GM23338 (cell line): ENCODE results near the gene SRPK1. TPM values are rescaled to one million over a fixed set of nuclear protein-coding genes. Genes with fewer than 3 reads are reported as not detected.

ENCODE experiments used
- ATAC-seq: fragments of 200-7000 bp; cut with Tn5 transposase; 3 replicates; pipeline ENCODE4 v1.9.1; 2020
- DNase-seq: peaks from one replicate; pipeline ENCODE4 v3.0.0-alpha.2; 2015; ENCODE audit warnings: low spot score
- H2AFZ ChIP-seq: fragments of 200-600 bp; sonication (generic); 2 replicates; pipeline ENCODE4 v1.8.0; 2016; ENCODE audit warnings: antibody characterized with exemption, mild to moderate bottlenecking, moderate library complexity
- H3F3A ChIP-seq: fragments of 200-600 bp; sonication (generic); replicated peaks from 2 replicates; pipeline ENCODE4 v1.8.0; 2017; ENCODE audit warnings: antibody characterized with exemption, mixed run types, low read depth
- H3K27ac ChIP-seq: fragments of 200-600 bp; sonication (generic); 2 replicates; pipeline ENCODE4 v1.6.1; 2016; ENCODE audit warnings: low read depth
- H3K27me3 ChIP-seq: fragments of 200-600 bp; sonication (generic); 2 replicates; pipeline ENCODE4 v1.8.0; 2016; ENCODE audit warnings: mild to moderate bottlenecking, mixed run types, moderate library complexity; ENCODE audit not compliant: insufficient read depth
- H3K36me3 ChIP-seq: fragments of 200-600 bp; sonication (generic); 2 replicates; pipeline ENCODE4 v1.8.0; 2016; ENCODE audit warnings: mild to moderate bottlenecking; ENCODE audit not compliant: insufficient read depth
- H3K4me1 ChIP-seq: fragments of 200-600 bp; sonication (generic); 2 replicates; pipeline ENCODE4 v1.8.0; 2016; ENCODE audit warnings: mild to moderate bottlenecking, moderate library complexity; ENCODE audit not compliant: insufficient read depth
- H3K4me2 ChIP-seq: fragments of 200-600 bp; sonication (generic); 2 replicates; pipeline ENCODE4 v1.7.1; 2017; ENCODE audit warnings: mixed run types
- H3K4me3 ChIP-seq: fragments of 200-600 bp; sonication (generic); 2 replicates; pipeline ENCODE4 v1.6.1; 2016; ENCODE audit warnings: mixed run types
- H3K79me2 ChIP-seq: fragments of 200-600 bp; sonication (generic); replicated peaks from 2 replicates; pipeline ENCODE4 v1.8.0; 2017; ENCODE audit warnings: mild to moderate bottlenecking; ENCODE audit not compliant: insufficient read depth
- H3K9me2 ChIP-seq: fragments of 200-600 bp; sonication (generic); 2 replicates; pipeline ENCODE4 v1.8.0; 2017; ENCODE audit not compliant: insufficient read depth
- H4K20me1 ChIP-seq: fragments of 200-600 bp; sonication (generic); replicated peaks from 2 replicates; pipeline ENCODE4 v1.8.0; 2017; ENCODE audit warnings: mild to moderate bottlenecking; ENCODE audit not compliant: insufficient read depth
- H3K27ac Mint-ChIP-seq: 2 replicates; pipeline ENCODE4 v1.8.0; 2020; ENCODE audit warnings: inconsistent platforms, mild to moderate bottlenecking, moderate library complexity, mixed read lengths
- H3K27me3 Mint-ChIP-seq: 3 replicates; pipeline ENCODE4 v1.8.0; 2022; ENCODE audit warnings: low read depth, mild to moderate bottlenecking, moderate library complexity, mixed read lengths, inconsistent platforms; ENCODE audit not compliant: insufficient read depth, poor library complexity
- H3K36me3 Mint-ChIP-seq: 3 replicates; pipeline ENCODE4 v1.8.0; 2021; ENCODE audit warnings: low read depth, mild to moderate bottlenecking, inconsistent platforms, moderate library complexity, mixed read lengths
- H3K4me1 Mint-ChIP-seq: 3 replicates; pipeline ENCODE4 v1.8.0; 2020; ENCODE audit warnings: mild to moderate bottlenecking, inconsistent platforms, mixed read lengths
- H3K4me3 Mint-ChIP-seq: 3 replicates; pipeline ENCODE4 v1.8.0; 2021; ENCODE audit warnings: moderate library complexity, mild to moderate bottlenecking, inconsistent platforms, mixed read lengths
- H3K9me3 Mint-ChIP-seq: 3 replicates; pipeline ENCODE4 v1.8.0; 2020; ENCODE audit warnings: moderate library complexity, mild to moderate bottlenecking, inconsistent platforms, mixed read lengths
- CREB1 ChIP-seq: fragments of 250-450 bp; sonication (Bioruptor Pico); IDR thresholded peaks from 2 replicates; pipeline ENCODE4 v1.5.0; 2020; ENCODE audit warnings: low read depth, mild to moderate bottlenecking, moderate library complexity
- ETS1 ChIP-seq: IDR thresholded peaks from 2 replicates; pipeline ENCODE4 v1.6.1; 2016; ENCODE audit warnings: antibody characterized with exemption
- EZH2 ChIP-seq: fragments of 200-600 bp; sonication (generic); IDR thresholded peaks from one replicate; pipeline ENCODE4 v1.8.0; 2017; ENCODE audit warnings: antibody characterized with exemption, mild to moderate bottlenecking, low read depth; ENCODE audit not compliant: unreplicated experiment
- EZH2phosphoT487 ChIP-seq: fragments of 200-600 bp; sonication (generic); IDR thresholded peaks from one replicate; pipeline ENCODE4 v1.8.1; 2018; ENCODE audit warnings: antibody characterized with exemption; ENCODE audit not compliant: unreplicated experiment
- JUNB ChIP-seq: IDR thresholded peaks from one replicate; pipeline ENCODE4 v1.6.1; 2016; ENCODE audit warnings: antibody characterized with exemption; ENCODE audit not compliant: unreplicated experiment
- NANOG ChIP-seq: IDR thresholded peaks from 2 replicates; pipeline ENCODE4 v1.6.1; 2016; ENCODE audit warnings: antibody characterized with exemption, borderline replicate concordance
- POLR2AphosphoS5 ChIP-seq: IDR thresholded peaks from 2 replicates; pipeline ENCODE4 v1.6.1; 2016; ENCODE audit warnings: antibody characterized with exemption, low read depth
- REST ChIP-seq: IDR thresholded peaks from one replicate; pipeline ENCODE4 v1.6.1; 2018; ENCODE audit warnings: antibody characterized with exemption; ENCODE audit not compliant: unreplicated experiment
- STAT1 ChIP-seq: IDR thresholded peaks from one replicate; pipeline ENCODE4 v1.6.1; 2016; ENCODE audit warnings: antibody characterized with exemption; ENCODE audit not compliant: unreplicated experiment
- ZNF331 ChIP-seq: fragments of 250-450 bp; sonication (Bioruptor Pico); IDR thresholded peaks from 2 replicates; pipeline ENCODE4 v1.5.0; 2020; ENCODE audit warnings: low read depth, mild to moderate bottlenecking, moderate library complexity
- polyA plus RNA-seq: library from polyadenylated mRNA; unstranded; fragments of >200 nt; fragmentation: Nextera tagmentation; extraction: Ambion mirVana; gene quantifications from 2 replicates; pipeline ENCODE4 v1.2.1, GENCODE V29; 2016
- total RNA-seq: library from RNA; depleted of rRNA; stranded (reverse); fragments of >200 nt; shearing (Covaris generic); gene quantifications from 2 replicates; pipeline ENCODE4 v1.2.3, GENCODE V29; 2014
- TF ChIP-seq, protein P1 (sequence below): fragments of 250-450 bp; sonication (Bioruptor Pico); IDR thresholded peaks from 2 replicates; pipeline ENCODE4 v1.5.0; 2020; ENCODE audit warnings: mild to moderate bottlenecking, moderate library complexity
- TF ChIP-seq, protein P2 (sequence below), 2 experiments: fragments of 200-600 bp in 1 of 2; sonication (generic) in 1 of 2; conservative IDR thresholded peaks; 2 replicates each; pipeline versions ENCODE4 v1.5.1 to v1.6.1; 2016 to 2017; ENCODE audit warnings: antibody characterized with exemption in 2 of 2, low read depth in 2 of 2, mild to moderate bottlenecking in 2 of 2, moderate library complexity in 1 of 2

Gene SRPK1
- total and polyA plus RNA-seq, 2 experiments from 2014 or later, result 175 to 202 TPM

DNA sequence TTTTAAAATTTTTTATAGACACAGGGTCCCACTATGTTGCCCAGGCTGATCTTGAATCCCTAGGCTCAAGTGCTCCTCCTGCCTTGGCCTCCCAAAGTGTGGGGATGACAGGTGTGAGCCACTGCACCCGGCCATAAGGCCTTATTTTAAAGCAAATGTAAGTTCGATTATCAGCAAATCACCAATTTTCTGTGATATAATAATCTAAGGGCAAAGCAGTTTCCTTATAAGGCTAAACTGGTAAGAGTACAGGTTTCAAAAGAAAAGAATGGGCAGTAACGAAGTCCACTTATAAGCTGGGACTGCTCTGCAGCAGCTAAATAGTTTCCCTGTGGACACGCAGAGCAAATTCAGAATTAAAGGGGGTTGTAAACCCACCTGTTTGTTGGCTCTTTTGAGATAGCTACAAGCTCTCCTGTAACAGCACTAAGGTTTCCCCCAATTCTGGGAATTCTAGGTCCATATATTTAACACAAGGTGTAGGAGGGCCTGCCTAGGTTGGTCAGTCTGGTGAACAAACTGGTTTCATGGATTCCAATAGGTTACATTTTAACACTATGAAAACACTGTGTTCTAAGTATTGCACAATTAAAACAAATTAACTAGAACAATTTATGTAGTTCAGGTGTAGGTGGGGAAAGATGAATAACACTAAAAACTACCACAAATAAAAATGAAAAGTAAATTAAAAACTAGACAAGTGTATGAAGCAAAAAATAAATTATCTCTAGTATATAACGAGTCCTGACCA is 89.5 kb downstream of the SRPK1 start (continued):
- TF ChIP-seq, protein P1, sequence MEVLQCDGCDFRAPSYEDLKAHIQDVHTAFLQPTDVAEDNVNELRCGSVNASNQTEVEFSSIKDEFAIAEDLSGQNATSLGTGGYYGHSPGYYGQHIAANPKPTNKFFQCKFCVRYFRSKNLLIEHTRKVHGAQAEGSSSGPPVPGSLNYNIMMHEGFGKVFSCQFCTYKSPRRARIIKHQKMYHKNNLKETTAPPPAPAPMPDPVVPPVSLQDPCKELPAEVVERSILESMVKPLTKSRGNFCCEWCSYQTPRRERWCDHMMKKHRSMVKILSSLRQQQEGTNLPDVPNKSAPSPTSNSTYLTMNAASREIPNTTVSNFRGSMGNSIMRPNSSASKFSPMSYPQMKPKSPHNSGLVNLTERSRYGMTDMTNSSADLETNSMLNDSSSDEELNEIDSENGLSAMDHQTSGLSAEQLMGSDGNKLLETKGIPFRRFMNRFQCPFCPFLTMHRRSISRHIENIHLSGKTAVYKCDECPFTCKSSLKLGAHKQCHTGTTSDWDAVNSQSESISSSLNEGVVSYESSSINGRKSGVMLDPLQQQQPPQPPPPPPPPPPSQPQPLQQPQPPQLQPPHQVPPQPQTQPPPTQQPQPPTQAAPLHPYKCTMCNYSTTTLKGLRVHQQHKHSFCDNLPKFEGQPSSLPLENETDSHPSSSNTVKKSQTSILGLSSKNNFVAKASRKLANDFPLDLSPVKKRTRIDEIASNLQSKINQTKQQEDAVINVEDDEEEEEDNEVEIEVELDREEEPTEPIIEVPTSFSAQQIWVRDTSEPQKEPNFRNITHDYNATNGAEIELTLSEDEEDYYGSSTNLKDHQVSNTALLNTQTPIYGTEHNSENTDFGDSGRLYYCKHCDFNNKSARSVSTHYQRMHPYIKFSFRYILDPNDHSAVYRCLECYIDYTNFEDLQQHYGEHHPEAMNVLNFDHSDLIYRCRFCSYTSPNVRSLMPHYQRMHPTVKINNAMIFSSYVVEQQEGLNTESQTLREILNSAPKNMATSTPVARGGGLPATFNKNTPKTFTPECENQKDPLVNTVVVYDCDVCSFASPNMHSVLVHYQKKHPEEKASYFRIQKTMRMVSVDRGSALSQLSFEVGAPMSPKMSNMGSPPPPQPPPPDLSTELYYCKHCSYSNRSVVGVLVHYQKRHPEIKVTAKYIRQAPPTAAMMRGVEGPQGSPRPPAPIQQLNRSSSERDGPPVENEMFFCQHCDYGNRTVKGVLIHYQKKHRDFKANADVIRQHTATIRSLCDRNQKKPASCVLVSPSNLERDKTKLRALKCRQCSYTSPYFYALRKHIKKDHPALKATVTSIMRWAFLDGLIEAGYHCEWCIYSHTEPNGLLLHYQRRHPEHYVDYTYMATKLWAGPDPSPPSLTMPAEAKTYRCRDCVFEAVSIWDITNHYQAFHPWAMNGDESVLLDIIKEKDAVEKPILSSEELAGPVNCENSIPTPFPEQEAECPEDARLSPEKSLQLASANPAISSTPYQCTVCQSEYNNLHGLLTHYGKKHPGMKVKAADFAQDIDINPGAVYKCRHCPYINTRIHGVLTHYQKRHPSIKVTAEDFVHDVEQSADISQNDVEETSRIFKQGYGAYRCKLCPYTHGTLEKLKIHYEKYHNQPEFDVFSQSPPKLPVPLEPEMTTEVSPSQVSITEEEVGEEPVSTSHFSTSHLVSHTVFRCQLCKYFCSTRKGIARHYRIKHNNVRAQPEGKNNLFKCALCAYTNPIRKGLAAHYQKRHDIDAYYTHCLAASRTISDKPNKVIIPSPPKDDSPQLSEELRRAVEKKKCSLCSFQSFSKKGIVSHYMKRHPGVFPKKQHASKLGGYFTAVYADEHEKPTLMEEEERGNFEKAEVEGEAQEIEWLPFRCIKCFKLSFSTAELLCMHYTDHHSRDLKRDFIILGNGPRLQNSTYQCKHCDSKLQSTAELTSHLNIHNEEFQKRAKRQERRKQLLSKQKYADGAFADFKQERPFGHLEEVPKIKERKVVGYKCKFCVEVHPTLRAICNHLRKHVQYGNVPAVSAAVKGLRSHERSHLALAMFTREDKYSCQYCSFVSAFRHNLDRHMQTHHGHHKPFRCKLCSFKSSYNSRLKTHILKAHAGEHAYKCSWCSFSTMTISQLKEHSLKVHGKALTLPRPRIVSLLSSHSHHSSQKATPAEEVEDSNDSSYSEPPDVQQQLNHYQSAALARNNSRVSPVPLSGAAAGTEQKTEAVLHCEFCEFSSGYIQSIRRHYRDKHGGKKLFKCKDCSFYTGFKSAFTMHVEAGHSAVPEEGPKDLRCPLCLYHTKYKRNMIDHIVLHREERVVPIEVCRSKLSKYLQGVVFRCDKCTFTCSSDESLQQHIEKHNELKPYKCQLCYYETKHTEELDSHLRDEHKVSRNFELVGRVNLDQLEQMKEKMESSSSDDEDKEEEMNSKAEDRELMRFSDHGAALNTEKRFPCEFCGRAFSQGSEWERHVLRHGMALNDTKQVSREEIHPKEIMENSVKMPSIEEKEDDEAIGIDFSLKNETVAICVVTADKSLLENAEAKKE, result no peak
- TF ChIP-seq, protein P2, sequence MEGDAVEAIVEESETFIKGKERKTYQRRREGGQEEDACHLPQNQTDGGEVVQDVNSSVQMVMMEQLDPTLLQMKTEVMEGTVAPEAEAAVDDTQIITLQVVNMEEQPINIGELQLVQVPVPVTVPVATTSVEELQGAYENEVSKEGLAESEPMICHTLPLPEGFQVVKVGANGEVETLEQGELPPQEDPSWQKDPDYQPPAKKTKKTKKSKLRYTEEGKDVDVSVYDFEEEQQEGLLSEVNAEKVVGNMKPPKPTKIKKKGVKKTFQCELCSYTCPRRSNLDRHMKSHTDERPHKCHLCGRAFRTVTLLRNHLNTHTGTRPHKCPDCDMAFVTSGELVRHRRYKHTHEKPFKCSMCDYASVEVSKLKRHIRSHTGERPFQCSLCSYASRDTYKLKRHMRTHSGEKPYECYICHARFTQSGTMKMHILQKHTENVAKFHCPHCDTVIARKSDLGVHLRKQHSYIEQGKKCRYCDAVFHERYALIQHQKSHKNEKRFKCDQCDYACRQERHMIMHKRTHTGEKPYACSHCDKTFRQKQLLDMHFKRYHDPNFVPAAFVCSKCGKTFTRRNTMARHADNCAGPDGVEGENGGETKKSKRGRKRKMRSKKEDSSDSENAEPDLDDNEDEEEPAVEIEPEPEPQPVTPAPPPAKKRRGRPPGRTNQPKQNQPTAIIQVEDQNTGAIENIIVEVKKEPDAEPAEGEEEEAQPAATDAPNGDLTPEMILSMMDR (conservative IDR thresholded peaks at IDR 0.05; ENCODE audit: low read depth in 2 of 2), result no peak
- TF ChIP-seq CREB1 (CRISPR knock-in tag), result no peak
- TF ChIP-seq STAT1, result no peak
- TF ChIP-seq POLR2AphosphoS5, result no peak
- TF ChIP-seq EZH2phosphoT487, result no peak
- no peak for TF ChIP-seq JUNB

DNA sequence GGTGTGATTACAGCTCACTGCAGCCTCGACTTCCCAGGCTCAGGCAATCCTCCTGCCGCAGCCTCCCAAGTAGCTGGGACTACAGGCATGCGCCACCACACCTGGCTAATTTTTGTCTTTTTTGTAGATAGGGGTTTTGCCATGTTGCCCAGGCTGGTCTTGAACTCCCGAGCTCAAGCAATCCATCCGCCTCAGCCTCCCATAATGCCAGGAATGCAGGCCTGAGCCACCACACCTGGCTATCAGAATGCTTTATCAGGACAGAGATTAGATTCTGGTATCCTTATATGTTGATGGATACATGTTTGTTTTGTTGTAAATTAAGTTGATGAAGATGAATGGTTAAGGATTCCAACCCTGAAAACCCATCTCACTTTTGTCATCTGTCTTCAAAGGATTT is 91.6 kb downstream of the SRPK1 start:
- no peak overlapping the region for H3K4me3 Mint-ChIP-seq
- no peak overlapping the region for H3K4me2 ChIP-seq
- H3K9me3 Mint-ChIP-seq, result no peaks in the 10 kb centered on the region
- TF ChIP-seq EZH2 (no peak), ETS1 (no peak), REST (no peak), STAT1 (no peak), ZNF331 (CRISPR knock-in tag) (no peak), POLR2AphosphoS5 (no peak), NANOG (no peak)

More for the DNA sequence above, 91.6 kb downstream of the SRPK1 start:
- peaks cover 4% of the 10 kb centered on the region; the same call in 1 of the 2 replicates for H3K36me3 ChIP-seq
- ATAC-seq, result no peak
- no peaks in the 10 kb centered on the region for H3K4me1 ChIP-seq
- no peaks in the 10 kb centered on the region for H3K9me2 ChIP-seq
- no peaks in the 10 kb centered on the region for H3K4me1 Mint-ChIP-seq
- no peak overlapping the region for H2AFZ ChIP-seq
- H3K4me3 ChIP-seq, result no peak overlapping the region
- H3K36me3 Mint-ChIP-seq, result peaks cover 10% of the 10 kb centered on the region
- H3K27ac Mint-ChIP-seq, result no peak overlapping the region
- no peak overlapping the region for H3K27ac ChIP-seq
- no peaks in the 10 kb centered on the region for H4K20me1 ChIP-seq
- H3K79me2 ChIP-seq, result no peaks in the 10 kb centered on the region
- DNase-seq, result no peak
- peaks cover 3% of the 10 kb centered on the region for H3K27me3 Mint-ChIP-seq
- peaks cover 3% of the 10 kb centered on the region; the same call in 1 of the 2 replicates for H3F3A ChIP-seq
- H3K27me3 ChIP-seq, result no peaks in the 10 kb centered on the region
